Gastrocnemius medialis (tissue), 4 donors: ENCODE measurements around the gene WDR70. TPM values are rescaled to one million over a fixed set of nuclear protein-coding genes. Genes with fewer than 3 reads are reported as not detected.
"Not testable (repeated sequence)": the region's sequence is repeated elsewhere in the genome, so short reads cannot be mapped to it uniquely, and the experiment has no call there.

ENCODE experiments used
- ATAC-seq, 2 donors: fragments of 150-250 bp; one replicate each; pipeline ENCODE4 v1.9.1; 2016
- DNase-seq, 2 donors: peaks; one replicate each; pipeline ENCODE4 v3.0.0-alpha.2; 2019
- H3K27ac ChIP-seq, 4 donors: fragments of 200-600 bp; sonication (generic); 1 replicate in 1 of 4; 2 replicates in 3 of 4; pipeline ENCODE4 v1.5.1; 2016 to 2018; ENCODE audit warnings: mild to moderate bottlenecking in 2 of 4, moderate library complexity in 1 of 4
- H3K27me3 ChIP-seq, 3 donors: fragments of 200-600 bp; sonication (generic) in 2 of 3; 1 replicate in 1 of 3; 2 replicates in 2 of 3; pipeline versions ENCODE4 v1.5.1 to v1.6.0; 2016 to 2019; ENCODE audit warnings: mild to moderate bottlenecking in 1 of 3, moderate library complexity in 1 of 3
- H3K36me3 ChIP-seq, 2 donors: fragments of 200-600 bp; sonication (generic) in 1 of 2; one replicate each; pipeline ENCODE4 v1.5.1; 2017 to 2018
- H3K4me1 ChIP-seq, 2 donors: fragments of 200-600 bp; sonication (generic) in 1 of 2; one replicate each; pipeline ENCODE4 v1.5.1; 2016 to 2017; ENCODE audit warnings: mild to moderate bottlenecking in 2 of 2
- H3K4me3 ChIP-seq, 4 donors: fragments of 200-600 bp; sonication (generic) in 3 of 4; 1 replicate in 1 of 4; 2 replicates in 3 of 4; pipeline ENCODE4 v1.5.1; 2016 to 2019; ENCODE audit warnings: mild to moderate bottlenecking in 2 of 4
- H3K9me3 ChIP-seq, 3 donors: fragments of 200-600 bp; sonication (generic) in 2 of 3; 1 replicate in 1 of 3; 2 replicates in 2 of 3; pipeline ENCODE4 v1.5.1; 2016 to 2019
- POLR2A ChIP-seq, 2 donors: fragments of 450-650 bp; IDR thresholded peaks; one replicate each; pipeline ENCODE4 v1.6.1; 2017; ENCODE audit warnings: antibody characterized with exemption in 2 of 2, mild to moderate bottlenecking in 2 of 2, moderate library complexity in 2 of 2
- in situ Hi-C, 4 donors: fragments of 200-750 bp; cut with MboI; loops; one replicate each; pipeline versions ENCODE4 v1.15.0 to v1.8.0; 2017; ENCODE audit warnings: low sequenced_read_pairs in 4 of 4
- intact Hi-C: fragments of 100-400 bp; cut with DNase I; formaldehyde crosslinking; loops from one replicate; pipeline ENCODE4 v1.15.1; 2023; ENCODE audit warnings: low total_unique reads
- total RNA-seq, 4 donors: library from RNA; depleted of rRNA; stranded (reverse); fragments of >200 nt; gene quantifications; one replicate each; pipeline versions ENCODE4 v1.1.0 to v1.2.3, GENCODE V29; 2016
- TF ChIP-seq, protein P1 (sequence below), 5 experiments: fragments of 450-650 bp in 3 of 5; fragments of 200-600 bp in 2 of 5; sonication (generic) in 2 of 5; IDR thresholded peaks in 4 of 5; conservative IDR thresholded peaks in 1 of 5; 1 replicate in 4 of 5; 2 replicates in 1 of 5; pipeline ENCODE4 v1.5.1; 2016 to 2019; ENCODE audit warnings: antibody characterized with exemption in 5 of 5, mild to moderate bottlenecking in 3 of 5, moderate library complexity in 3 of 5

Gene WDR70
- total RNA-seq, 4 donors from 2014 or later = 15.9 to 24.8 (median 21.5) TPM

DNA sequence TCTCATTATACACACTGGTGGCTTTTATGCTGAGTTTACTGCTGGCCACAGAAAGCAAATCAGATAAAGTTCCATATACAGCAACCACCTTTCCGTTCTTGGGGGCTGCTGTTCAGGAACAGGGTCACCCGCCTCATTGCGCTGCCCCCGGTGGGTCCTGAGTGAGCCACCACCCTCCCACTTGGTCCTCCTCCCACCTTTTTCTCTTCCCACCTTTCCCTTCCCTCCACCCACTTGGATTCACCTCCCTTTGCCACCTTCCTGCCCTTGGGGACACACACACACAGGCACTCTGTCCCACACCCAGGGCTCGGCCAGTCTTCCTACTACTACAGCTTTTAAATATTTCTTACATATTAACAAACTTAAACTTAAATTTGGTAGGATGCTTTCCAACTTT is 127.6 kb downstream of the WDR70 start:
- TF ChIP-seq POLR2A (IDR thresholded peaks at IDR 0.05) = no peak
- in situ Hi-C loops (no loop called here), intact Hi-C loops (no loop called here)

DNA sequence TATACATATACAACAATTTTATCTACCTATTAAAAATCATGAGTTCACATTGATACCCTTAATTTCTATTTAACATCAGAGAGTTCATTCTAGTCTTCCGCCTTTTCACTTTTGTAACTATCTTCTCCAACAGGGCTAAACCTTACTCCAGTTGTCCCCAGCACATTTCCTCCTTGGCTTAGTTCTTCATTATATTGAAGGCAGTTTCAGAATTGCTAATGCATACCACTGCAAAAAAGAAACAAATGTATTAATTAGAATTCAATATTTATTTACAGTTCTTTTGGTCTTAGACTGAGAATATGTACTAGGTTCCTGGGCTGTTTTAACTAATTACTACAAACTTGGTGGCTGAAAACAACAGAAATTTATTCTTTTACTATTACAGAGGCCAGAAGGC is 132.5 kb downstream of the WDR70 start:
- Histone ChIP-seq H3K9me3 (no peaks in the 10 kb centered on the region), H3K36me3 (no peaks in the 10 kb centered on the region), H3K4me3 (no peak overlapping the region), H3K4me1 (no peaks in the 10 kb centered on the region), H3K27ac (no peak overlapping the region), H3K27me3 (no peaks in the 10 kb centered on the region)
- intact Hi-C loops = no loop called here
- no peak for ATAC-seq
- TF ChIP-seq, protein P1, sequence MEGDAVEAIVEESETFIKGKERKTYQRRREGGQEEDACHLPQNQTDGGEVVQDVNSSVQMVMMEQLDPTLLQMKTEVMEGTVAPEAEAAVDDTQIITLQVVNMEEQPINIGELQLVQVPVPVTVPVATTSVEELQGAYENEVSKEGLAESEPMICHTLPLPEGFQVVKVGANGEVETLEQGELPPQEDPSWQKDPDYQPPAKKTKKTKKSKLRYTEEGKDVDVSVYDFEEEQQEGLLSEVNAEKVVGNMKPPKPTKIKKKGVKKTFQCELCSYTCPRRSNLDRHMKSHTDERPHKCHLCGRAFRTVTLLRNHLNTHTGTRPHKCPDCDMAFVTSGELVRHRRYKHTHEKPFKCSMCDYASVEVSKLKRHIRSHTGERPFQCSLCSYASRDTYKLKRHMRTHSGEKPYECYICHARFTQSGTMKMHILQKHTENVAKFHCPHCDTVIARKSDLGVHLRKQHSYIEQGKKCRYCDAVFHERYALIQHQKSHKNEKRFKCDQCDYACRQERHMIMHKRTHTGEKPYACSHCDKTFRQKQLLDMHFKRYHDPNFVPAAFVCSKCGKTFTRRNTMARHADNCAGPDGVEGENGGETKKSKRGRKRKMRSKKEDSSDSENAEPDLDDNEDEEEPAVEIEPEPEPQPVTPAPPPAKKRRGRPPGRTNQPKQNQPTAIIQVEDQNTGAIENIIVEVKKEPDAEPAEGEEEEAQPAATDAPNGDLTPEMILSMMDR (IDR thresholded peaks at IDR 0.05 in 4 of 5, conservative IDR thresholded peaks at IDR 0.05 in 1 of 5) = no peak
- TF ChIP-seq POLR2A (IDR thresholded peaks at IDR 0.05) = no peak
- DNase-seq = no peak
- in situ Hi-C loops = no loop called here

More for the DNA sequence above, 127.6 kb downstream of the WDR70 start:
- ATAC-seq (no peak), DNase-seq (no peak)
- Histone ChIP-seq H3K4me3 (no peak overlapping the region), H3K27ac (no peak overlapping the region), H3K27me3 (no peaks in the 10 kb centered on the region), H3K4me1 (no peaks in the 10 kb centered on the region), H3K36me3 (no peaks in the 10 kb centered on the region), H3K9me3 (no peaks in the 10 kb centered on the region)

DNA sequence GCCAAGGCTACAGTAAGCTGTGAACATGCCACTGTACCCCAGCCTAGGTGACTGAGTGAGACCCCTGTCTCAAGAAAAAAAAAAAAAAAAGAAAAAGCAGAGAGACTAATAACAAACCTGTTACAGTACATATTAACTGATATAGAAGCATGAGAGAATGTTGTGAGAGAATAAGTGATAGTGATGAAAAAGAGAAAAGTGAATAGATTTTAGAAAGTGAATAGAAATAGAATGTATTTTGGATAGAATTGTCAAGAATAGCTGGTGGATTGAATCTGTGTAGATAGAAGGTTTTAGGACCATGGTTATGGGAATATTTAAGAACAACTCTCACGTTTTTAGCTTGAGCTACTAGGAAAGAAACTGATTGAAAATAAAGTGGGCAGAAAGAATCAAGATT is 135.8 kb downstream of the WDR70 start:
- TF ChIP-seq, protein P1 (IDR thresholded peaks at IDR 0.05 in 4 of 5, conservative IDR thresholded peaks at IDR 0.05 in 1 of 5) = no peak
- no peak for TF ChIP-seq POLR2A (IDR thresholded peaks at IDR 0.05)
- H3K27ac ChIP-seq = no peak overlapping the region
- no peak overlapping the region for H3K4me3 ChIP-seq
- H3K36me3 ChIP-seq = peaks cover 0 to 5% of the 10 kb centered on the region in 2 donors
- ATAC-seq (no peak), DNase-seq (no peak)
- H3K4me1 ChIP-seq = no peaks in the 10 kb centered on the region
- in situ Hi-C loops (no loop called here), intact Hi-C loops (no loop called here)
- H3K27me3 ChIP-seq = no peaks in the 10 kb centered on the region
- H3K9me3 ChIP-seq = no peaks in the 10 kb centered on the region

DNA sequence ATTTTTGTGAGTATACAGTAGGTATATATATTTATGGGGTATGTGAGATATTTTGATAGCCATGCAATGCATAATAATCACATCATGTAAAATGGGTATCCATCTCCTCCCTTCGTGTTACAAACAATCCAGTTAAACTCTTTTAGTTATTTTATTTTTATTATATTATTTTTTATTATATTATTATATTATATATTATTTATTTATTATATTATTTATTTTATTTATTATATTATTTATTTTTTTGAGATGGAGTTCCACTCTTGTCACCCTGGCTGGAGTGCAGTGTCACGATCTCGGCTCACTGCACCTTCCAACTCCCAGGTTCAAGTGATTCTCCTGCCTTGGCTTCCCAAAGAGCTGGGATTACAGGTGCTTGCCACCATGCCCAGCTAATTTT is 138.6 kb downstream of the WDR70 start:
- no peak for ATAC-seq

DNA sequence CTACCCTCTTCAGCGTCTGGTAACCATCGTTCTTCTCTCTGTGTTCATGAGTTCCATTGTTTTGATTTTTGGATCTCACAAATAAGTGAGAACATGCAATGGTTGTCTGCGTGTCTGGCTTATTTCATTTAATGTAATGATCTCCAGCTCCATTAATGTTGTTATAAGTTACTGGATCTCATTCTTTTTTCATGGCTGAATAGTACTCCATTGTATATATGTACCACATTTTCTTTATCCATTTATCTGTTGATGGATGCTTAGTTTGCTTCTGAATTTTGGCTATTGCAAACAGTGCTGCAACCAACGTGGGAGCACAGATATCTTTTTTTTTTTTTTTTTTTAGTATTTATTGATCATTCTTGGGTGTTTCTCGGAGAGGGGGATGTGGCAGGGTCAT is 139.2 kb downstream of the WDR70 start:
- H3K4me3 ChIP-seq, DNase-seq, H3K27ac ChIP-seq, in situ Hi-C loops, H3K4me1 ChIP-seq, intact Hi-C loops, H3K36me3 ChIP-seq, H3K27me3 ChIP-seq, ATAC-seq, H3K9me3 ChIP-seq: not testable (repeated sequence)

More for the DNA sequence above, 138.6 kb downstream of the WDR70 start:
- Histone ChIP-seq H3K27me3 (no peaks in the 10 kb centered on the region), H3K4me3 (no peak overlapping the region), H3K36me3 (peaks cover 0 to 5% of the 10 kb centered on the region in 2 donors), H3K4me1 (no peaks in the 10 kb centered on the region), H3K9me3 (no peaks in the 10 kb centered on the region), H3K27ac (no peak overlapping the region)
- no peak for DNase-seq
- intact Hi-C loops = no loop called here
- TF ChIP-seq POLR2A (IDR thresholded peaks at IDR 0.05) = no peak
- TF ChIP-seq, protein P1 (IDR thresholded peaks at IDR 0.05 in 4 of 5, conservative IDR thresholded peaks at IDR 0.05 in 1 of 5) = no peak
- in situ Hi-C loops = no loop called here

DNA sequence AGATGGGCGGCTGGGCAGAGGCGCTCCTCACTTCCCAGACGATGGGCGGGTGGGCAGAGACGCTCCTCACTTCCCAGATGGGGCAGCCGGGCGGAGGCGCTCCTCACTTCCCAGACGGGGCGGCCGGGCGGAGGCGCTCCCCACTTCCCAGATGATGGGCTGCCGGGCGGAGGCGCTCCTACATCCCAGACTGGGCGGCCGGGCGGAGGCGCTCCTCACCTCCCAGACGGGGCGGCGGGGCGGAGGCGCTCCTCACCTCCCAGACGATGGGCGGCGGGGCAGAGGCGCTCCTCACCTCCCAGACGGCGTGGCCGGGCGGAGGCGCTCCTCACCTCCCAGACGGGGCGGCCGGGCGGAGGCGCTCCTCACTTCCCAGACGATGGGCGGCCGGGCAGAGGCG is 140.2 kb downstream of the WDR70 start:
- no peak overlapping the region for H3K27ac ChIP-seq
- TF ChIP-seq POLR2A (IDR thresholded peaks at IDR 0.05) = no peak
- TF ChIP-seq, protein P1 (IDR thresholded peaks at IDR 0.05 in 4 of 5, conservative IDR thresholded peaks at IDR 0.05 in 1 of 5) = no peak
- H3K27me3 ChIP-seq = no peaks in the 10 kb centered on the region
- DNase-seq (no peak), ATAC-seq (no peak)
- H3K4me1 ChIP-seq = no peaks in the 10 kb centered on the region
- no peak overlapping the region for H3K4me3 ChIP-seq
- H3K36me3 ChIP-seq = peaks cover 0 to 5% of the 10 kb centered on the region in 2 donors
- intact Hi-C loops (no loop called here), in situ Hi-C loops (no loop called here)
- H3K9me3 ChIP-seq = no peaks in the 10 kb centered on the region
